Endodermal cell (in vitro differentiated cells): ENCODE results near the gene P2RX7. TPM values are rescaled to one million over a fixed set of nuclear protein-coding genes. Genes with fewer than 3 reads are reported as not detected.

Experiments
- DNase-seq: peaks from one replicate; pipeline ENCODE4 v3.0.0-alpha.2; 2017
- H3K27ac ChIP-seq: 2 replicates; pipeline ENCODE4 v1.5.1; 2013; ENCODE audit warnings: mild to moderate bottlenecking, low read depth, low read length, moderate library complexity
- H3K27me3 ChIP-seq: 2 replicates; pipeline ENCODE4 v1.6.1; 2013; ENCODE audit warnings: mild to moderate bottlenecking, low read length, moderate library complexity; ENCODE audit not compliant: insufficient read depth, control insufficient read depth, poor library complexity, severe bottlenecking
- H3K36me3 ChIP-seq: 2 replicates; pipeline ENCODE4 v1.7.0; 2013; ENCODE audit warnings: mild to moderate bottlenecking, low read length, moderate library complexity; ENCODE audit not compliant: control insufficient read depth, insufficient read depth
- H3K4me1 ChIP-seq: one replicate; pipeline ENCODE4 v1.7.0; 2013; ENCODE audit warnings: low read length; ENCODE audit not compliant: control insufficient read depth, insufficient read depth
- H3K4me3 ChIP-seq: 2 replicates; pipeline ENCODE4 v1.5.1; 2013; ENCODE audit warnings: mild to moderate bottlenecking, low read length, moderate library complexity
- H3K9ac ChIP-seq: 2 replicates; pipeline ENCODE4 v1.6.1; 2013; ENCODE audit warnings: mild to moderate bottlenecking, low read length, moderate library complexity; ENCODE audit not compliant: poor library complexity, severe bottlenecking; ENCODE audit errors: extremely low read depth
- H3K9me3 ChIP-seq: 2 replicates; pipeline ENCODE4 v1.6.1; 2013; ENCODE audit warnings: mild to moderate bottlenecking, low read length, moderate library complexity; ENCODE audit not compliant: control insufficient read depth
- H3K27ac Mint-ChIP-seq: 2 replicates; pipeline ENCODE4 v1.8.0; 2020; ENCODE audit warnings: mixed read lengths
- H3K27me3 Mint-ChIP-seq: 2 replicates; pipeline ENCODE4 v1.8.0; 2021; ENCODE audit warnings: mild to moderate bottlenecking, mixed read lengths; ENCODE audit not compliant: insufficient read depth
- H3K36me3 Mint-ChIP-seq: 2 replicates; pipeline ENCODE4 v1.8.0; 2020; ENCODE audit warnings: low read depth, mixed read lengths
- H3K4me1 Mint-ChIP-seq: 2 replicates; pipeline ENCODE4 v1.8.0; 2020; ENCODE audit warnings: mixed read lengths
- H3K4me3 Mint-ChIP-seq: 2 replicates; pipeline ENCODE4 v1.8.0; 2020; ENCODE audit warnings: mild to moderate bottlenecking, moderate library complexity, mixed read lengths
- H3K9me3 Mint-ChIP-seq: 2 replicates; pipeline ENCODE4 v1.8.0; 2020; ENCODE audit warnings: mild to moderate bottlenecking, mixed read lengths
- CTCF ChIP-seq: fragments of 200-600 bp; sonication (generic); conservative IDR thresholded peaks from 2 replicates; pipeline ENCODE4 v1.5.0; 2021; ENCODE audit warnings: antibody characterized with exemption, mild to moderate bottlenecking
- WGBS, 2 experiments: methylation state at CpG; one replicate each; pipeline versions ENCODE4 v1.1.5 to v1.1.7; 2013; ENCODE audit warnings: missing lambda C conversion rate in 2 of 2, mixed read lengths in 1 of 2; ENCODE audit not compliant: insufficient coverage in 1 of 2, insufficient read length in 1 of 2; 5-methylcytosine and 5-hydroxymethylcytosine counted together
- total RNA-seq, 2 donors: library from RNA; stranded (reverse); fragmentation: NEBNext Ultra II Directional in 1 of 2; extraction: Animal tissue kit (Norgen Biotek cat#: 25700) in 1 of 2; gene quantifications; 2 replicates in 1 of 2; 3 replicates in 1 of 2; pipeline ENCODE4 v1.2.1, GENCODE V29; 2021

P2RX7 gene
- total RNA-seq, 2 donors from 2014 or later: 0.18 TPM; not detected in 1

GRCh38 chr12:121115530-121115929 lies 17.1 kb upstream of the P2RX7 start:
- no peaks in the 10 kb centered on the region for H3K36me3 ChIP-seq
- no peak overlapping the region for H3K4me3 Mint-ChIP-seq
- no peak overlapping the region for H3K27ac ChIP-seq
- no peak overlapping the region for H3K9ac ChIP-seq
- 96 to 100% methylated on average over 1 to 4 of the region's 4 CpGs for WGBS, 2 experiments
- H3K4me1 Mint-ChIP-seq: no peaks in the 10 kb centered on the region
- no peak for DNase-seq
- H3K27me3 ChIP-seq: peaks cover 1% of the 10 kb centered on the region
- H3K9me3 Mint-ChIP-seq: no peaks in the 10 kb centered on the region
- H3K36me3 Mint-ChIP-seq: no peaks in the 10 kb centered on the region
- no peak for TF ChIP-seq CTCF
- H3K27me3 Mint-ChIP-seq: peaks cover 12% of the 10 kb centered on the region
- H3K27ac Mint-ChIP-seq: no peak overlapping the region
- H3K9me3 ChIP-seq: no peaks in the 10 kb centered on the region
- no peaks in the 10 kb centered on the region for H3K4me1 ChIP-seq
- no peak overlapping the region for H3K4me3 ChIP-seq

GRCh38 chr12:121116318-121117225 lies 16.1 kb upstream of the P2RX7 start:
- Histone ChIP-seq H3K4me3 (no peak overlapping the region), H3K4me1 (no peaks in the 10 kb centered on the region), H3K27ac (no peak overlapping the region), H3K9me3 (no peaks in the 10 kb centered on the region), H3K36me3 (no peaks in the 10 kb centered on the region), H3K27me3 (peaks cover 12% of the 10 kb centered on the region), H3K9ac (no peak overlapping the region)
- 81 to 90% methylated on average over 3 to 4 of the region's 4 CpGs for WGBS, 2 experiments
- H3K4me3 Mint-ChIP-seq: no peak overlapping the region
- no peak for TF ChIP-seq CTCF
- no peaks in the 10 kb centered on the region for H3K4me1 Mint-ChIP-seq
- H3K36me3 Mint-ChIP-seq: no peaks in the 10 kb centered on the region
- H3K9me3 Mint-ChIP-seq: no peaks in the 10 kb centered on the region
- peak overlapping the region; percentile 38 for H3K27ac Mint-ChIP-seq
- H3K27me3 Mint-ChIP-seq: peaks cover 16% of the 10 kb centered on the region
- no peak for DNase-seq

- Mint-ChIP-seq H3K27ac (no peak overlapping the region), H3K36me3 (no peaks in the 10 kb centered on the region), H3K4me1 (no peaks in the 10 kb centered on the region), H3K9me3 (no peaks in the 10 kb centered on the region), H3K4me3 (no peak overlapping the region), H3K27me3 (peaks cover 18% of the 10 kb centered on the region)
- Histone ChIP-seq H3K4me3 (no peak overlapping the region), H3K27ac (no peak overlapping the region), H3K9ac (no peak overlapping the region), H3K27me3 (peaks cover 12% of the 10 kb centered on the region), H3K36me3 (no peaks in the 10 kb centered on the region), H3K4me1 (no peaks in the 10 kb centered on the region), H3K9me3 (no peaks in the 10 kb centered on the region)
- no peak for DNase-seq
- TF ChIP-seq CTCF: no peak
- 67 to 87% methylated on average over 1 to 4 of the region's 4 CpGs for WGBS, 2 experiments
Measured at GRCh38 chr12:121117226-121117777, 15.4 kb upstream of the P2RX7 start.
